K562 (cell line): ENCODE measurements around the gene ENG. TPM values are rescaled to one million over a fixed set of nuclear protein-coding genes. Genes with fewer than 3 reads are reported as not detected.

Experiments used
- BDP1 ChIP-seq: IDR thresholded peaks from 3 replicates; pipeline ENCODE4 v1.6.1; 2011; ENCODE audit not compliant: insufficient read length, insufficient read depth
- DPF2 ChIP-seq: fragments of 450-650 bp; IDR thresholded peaks from 2 replicates; pipeline ENCODE4 v1.6.1; 2016
- GMEB1 ChIP-seq: fragments of 250-450 bp; sonication (Bioruptor Pico); IDR thresholded peaks from 2 replicates; pipeline ENCODE4 v1.4.0; 2020; ENCODE audit warnings: mild to moderate bottlenecking
- MGA ChIP-seq: fragments of 450-650 bp; IDR thresholded peaks from 2 replicates; pipeline ENCODE4 v1.6.1; 2016; ENCODE audit warnings: mild to moderate bottlenecking, moderate library complexity
- PTBP1 ChIP-seq: fragments of 200-400 bp; formaldehyde crosslinking; IDR thresholded peaks from 2 replicates; pipeline ENCODE4 v1.6.1; 2017; ENCODE audit warnings: low read depth, low read length
- YY1 ChIP-seq, 3 experiments: IDR thresholded peaks; 2 replicates each; pipeline ENCODE4 v1.6.1; 2011; ENCODE audit warnings: low read length in 2 of 3, mild to moderate bottlenecking in 2 of 3, moderate library complexity in 2 of 3, borderline replicate concordance in 1 of 3, control low read depth in 1 of 3, low read depth in 1 of 3; ENCODE audit not compliant: insufficient read depth in 3 of 3, insufficient replicate concordance in 2 of 3, control insufficient read depth in 1 of 3, insufficient read length in 1 of 3; ENCODE audit errors: extremely low read depth in 1 of 3
- ZBTB33 ChIP-seq: sonication (generic); formaldehyde crosslinking; IDR thresholded peaks from 2 replicates; pipeline ENCODE4 v1.8.1; 2023; ENCODE audit warnings: mild to moderate bottlenecking, missing genetic modification reagents
- ZNF696 ChIP-seq: fragments of 250-450 bp; sonication (Bioruptor Pico); conservative IDR thresholded peaks from 2 replicates; pipeline ENCODE4 v1.4.0; 2020; ENCODE audit warnings: mild to moderate bottlenecking, moderate library complexity
- polyA plus RNA-seq, 8 experiments: library from polyadenylated mRNA; depleted of rRNA in 4 of 8; stranded (reverse) in 5 of 8; unstranded in 3 of 8; fragments of >200 nt; fragmentation: Nextera tagmentation in 2 of 8; fragmentation: Illumina TruSeq in 1 of 8; extraction: Ambion mirVana in 2 of 8; extraction: Trizol in 1 of 8; gene quantifications; 2 replicates each; pipeline versions ENCODE4 v1.2.1 to v1.2.3, GENCODE V29; 2011 to 2014; ENCODE audit warnings: inconsistent platforms in 1 of 8, missing spikeins in 1 of 8
- total RNA-seq, 7 experiments: library from RNA; depleted of rRNA in 6 of 7; stranded (reverse); fragments of >200 nt in 6 of 7; fragmentation: Illumina TruSeq in 2 of 7; extraction: Trizol in 2 of 7; gene quantifications; 2 replicates each; pipeline versions ENCODE4 v1.2.1 to v1.2.3, GENCODE V29; 2011 to 2021; ENCODE audit warnings: low replicate concordance in 1 of 7

ENG gene
- total and polyA plus RNA-seq, 9 of the 15 experiments (the other 6 are each of a cell fraction or from before 2014, with no cell fraction given), result 0.04 to 0.40 (median 0.14) TPM; not detected in 1

- TF ChIP-seq MGA (no peak), BDP1 (no peak), DPF2 (no peak), PTBP1 (no peak), GMEB1 (no peak), ZBTB33 (CRISPR knock-in tag) (peak; percentile 88), YY1 (IDR thresholded peaks at IDR 0.05; ENCODE audit: borderline replicate concordance in 1 of 3, control insufficient read depth in 1 of 3, extremely low read depth in 1 of 3, insufficient read depth in 3 of 3, insufficient read length in 1 of 3, insufficient replicate concordance in 2 of 3, low read depth in 1 of 3, low read length in 2 of 3) (no peak), ZNF696 (no peak)
These were observed 32.0 kb upstream of the ENG start (continued) for GRCh38 chr9:127886401-127886972.
